GM12872 (cell line): ENCODE measurements around the gene KIAA0930.

Experiments
- TF ChIP-seq, protein P1 (sequence below): IDR thresholded peaks from 3 replicates; pipeline ENCODE4 v1.5.1; 2011; ENCODE audit warnings: low read depth, mild to moderate bottlenecking, low read length, moderate library complexity; ENCODE audit not compliant: insufficient read depth

KIAA0930 gene

DNA sequence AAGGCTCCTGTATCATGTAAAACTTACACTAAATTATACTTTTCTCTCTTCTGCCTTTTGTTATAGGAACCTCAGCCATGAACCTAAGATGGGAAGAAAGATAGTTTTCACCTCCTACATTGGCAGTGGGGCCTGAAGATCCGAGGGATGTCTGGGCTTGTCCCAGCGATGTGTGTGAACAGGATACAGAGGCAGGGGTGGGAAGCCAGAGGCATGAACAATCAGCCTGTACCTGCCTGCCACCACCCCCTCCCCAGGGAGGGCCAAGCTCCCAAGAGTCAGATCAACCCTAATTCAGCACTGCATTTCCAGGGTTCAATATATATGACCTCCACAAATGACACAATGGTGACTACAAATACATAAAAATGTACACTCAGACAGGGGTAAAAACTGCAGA is 9.4 kb downstream of the KIAA0930 start:
- TF ChIP-seq, protein P1, sequence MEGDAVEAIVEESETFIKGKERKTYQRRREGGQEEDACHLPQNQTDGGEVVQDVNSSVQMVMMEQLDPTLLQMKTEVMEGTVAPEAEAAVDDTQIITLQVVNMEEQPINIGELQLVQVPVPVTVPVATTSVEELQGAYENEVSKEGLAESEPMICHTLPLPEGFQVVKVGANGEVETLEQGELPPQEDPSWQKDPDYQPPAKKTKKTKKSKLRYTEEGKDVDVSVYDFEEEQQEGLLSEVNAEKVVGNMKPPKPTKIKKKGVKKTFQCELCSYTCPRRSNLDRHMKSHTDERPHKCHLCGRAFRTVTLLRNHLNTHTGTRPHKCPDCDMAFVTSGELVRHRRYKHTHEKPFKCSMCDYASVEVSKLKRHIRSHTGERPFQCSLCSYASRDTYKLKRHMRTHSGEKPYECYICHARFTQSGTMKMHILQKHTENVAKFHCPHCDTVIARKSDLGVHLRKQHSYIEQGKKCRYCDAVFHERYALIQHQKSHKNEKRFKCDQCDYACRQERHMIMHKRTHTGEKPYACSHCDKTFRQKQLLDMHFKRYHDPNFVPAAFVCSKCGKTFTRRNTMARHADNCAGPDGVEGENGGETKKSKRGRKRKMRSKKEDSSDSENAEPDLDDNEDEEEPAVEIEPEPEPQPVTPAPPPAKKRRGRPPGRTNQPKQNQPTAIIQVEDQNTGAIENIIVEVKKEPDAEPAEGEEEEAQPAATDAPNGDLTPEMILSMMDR, result no peak

DNA sequence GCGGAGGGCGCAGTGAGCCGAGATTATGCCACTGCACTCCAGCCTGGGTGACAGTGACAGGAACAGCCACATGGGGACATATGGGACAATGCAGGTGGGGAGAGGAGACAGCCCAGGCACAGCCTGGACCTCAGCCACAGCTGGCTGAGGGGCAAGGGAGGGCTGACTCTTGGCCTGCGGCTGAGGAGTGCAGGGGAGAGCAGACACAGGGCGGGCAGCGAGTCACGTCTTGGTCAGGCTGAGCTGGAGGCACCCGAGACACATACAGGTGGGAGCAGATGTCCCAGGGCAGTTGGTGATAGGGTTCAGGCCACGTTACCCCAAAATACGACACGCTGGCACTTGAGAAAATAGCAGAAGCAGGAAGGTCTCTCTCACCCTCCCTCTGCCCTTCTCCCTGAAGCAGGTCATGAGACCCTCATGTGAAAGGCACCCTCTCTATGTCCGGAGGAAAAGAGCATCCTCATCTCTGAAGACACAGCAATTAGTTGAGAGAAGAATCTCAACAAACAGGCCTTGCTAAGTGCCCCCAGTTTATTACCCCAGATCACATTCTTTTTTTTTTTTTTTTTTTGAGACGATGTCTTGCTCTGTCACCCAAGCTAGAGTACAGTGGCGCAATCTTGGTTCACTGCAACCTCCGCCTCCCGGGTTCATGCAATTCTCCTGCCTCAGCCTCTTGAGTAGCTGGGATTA is 10.5 kb downstream of the KIAA0930 start:
- TF ChIP-seq, protein P1, result no peak

DNA sequence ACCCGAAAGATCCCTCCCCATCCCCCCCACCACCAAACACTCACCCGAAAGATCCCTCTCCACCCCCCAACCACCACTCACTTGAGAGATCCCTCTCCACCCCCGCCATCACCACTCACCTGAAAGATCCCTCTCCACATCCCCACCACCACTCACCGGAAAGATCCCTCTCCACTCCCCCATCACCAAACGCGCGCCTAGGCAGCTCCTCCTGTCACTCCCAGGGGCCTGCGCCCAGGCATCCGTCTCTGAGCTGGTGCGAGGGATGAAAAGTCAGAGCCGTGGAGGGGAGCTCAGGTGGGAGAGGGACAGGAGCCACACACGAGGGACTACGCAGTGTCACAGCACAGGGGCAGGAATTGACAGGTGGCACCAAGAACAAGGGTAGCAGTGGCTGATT is 11.5 kb downstream of the KIAA0930 start:
- TF ChIP-seq, protein P1, result no peak

DNA sequence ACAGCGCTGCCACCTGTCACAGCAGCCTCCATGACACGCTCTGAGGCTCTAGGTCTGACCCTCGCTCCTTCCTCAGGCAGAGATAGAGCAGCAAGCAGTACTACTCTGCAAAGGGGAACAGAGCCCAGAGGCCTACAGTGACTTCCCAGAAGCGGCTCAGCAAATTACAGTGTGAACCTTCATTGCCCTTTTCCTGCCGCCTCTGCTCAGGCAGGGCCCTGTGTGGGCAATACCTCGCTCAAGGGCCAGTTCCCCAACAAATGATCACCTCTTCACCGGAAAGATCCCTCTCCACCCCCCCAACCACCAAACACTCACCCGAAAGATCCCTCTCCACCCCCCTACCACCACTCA is 12.3 kb downstream of the KIAA0930 start:
- TF ChIP-seq, protein P1, result no peak

DNA sequence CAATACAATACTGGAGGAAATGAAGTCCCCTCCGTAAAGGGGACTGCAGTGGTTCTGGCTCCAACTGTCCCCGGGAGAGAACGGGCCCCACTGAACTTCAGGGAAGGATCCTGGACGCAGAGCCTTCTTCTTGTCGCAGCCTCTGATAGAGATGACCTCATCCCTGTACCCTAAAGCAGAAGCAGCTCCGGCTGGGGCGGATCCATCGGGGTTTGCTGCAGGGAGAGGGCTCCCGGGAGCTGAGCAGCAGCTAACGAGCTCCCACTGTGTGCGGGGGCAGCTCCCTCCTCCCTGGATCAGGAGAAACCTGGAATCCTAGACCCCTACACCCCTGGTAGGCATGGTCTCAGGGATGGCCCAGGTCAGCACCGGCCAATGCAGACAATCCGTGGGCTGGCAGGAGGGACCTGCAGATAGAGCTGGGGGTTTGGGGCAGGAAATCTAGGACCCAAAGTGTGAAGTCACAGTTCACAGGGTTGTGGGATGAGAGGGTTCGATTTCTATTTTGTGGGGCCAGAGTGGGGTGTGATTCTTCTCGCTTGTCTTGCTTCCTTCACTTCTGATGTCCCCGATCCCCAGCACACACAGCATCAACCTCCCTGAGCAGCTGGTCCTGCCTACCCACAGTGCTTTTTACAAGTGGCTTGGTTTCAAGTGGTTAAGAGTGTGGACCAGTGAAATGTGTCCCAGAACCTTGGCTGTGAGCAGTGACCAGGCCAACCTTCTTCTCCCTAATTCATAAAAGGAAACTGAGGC is 12.9 kb downstream of the KIAA0930 start:
- TF ChIP-seq, protein P1, result no peak

DNA sequence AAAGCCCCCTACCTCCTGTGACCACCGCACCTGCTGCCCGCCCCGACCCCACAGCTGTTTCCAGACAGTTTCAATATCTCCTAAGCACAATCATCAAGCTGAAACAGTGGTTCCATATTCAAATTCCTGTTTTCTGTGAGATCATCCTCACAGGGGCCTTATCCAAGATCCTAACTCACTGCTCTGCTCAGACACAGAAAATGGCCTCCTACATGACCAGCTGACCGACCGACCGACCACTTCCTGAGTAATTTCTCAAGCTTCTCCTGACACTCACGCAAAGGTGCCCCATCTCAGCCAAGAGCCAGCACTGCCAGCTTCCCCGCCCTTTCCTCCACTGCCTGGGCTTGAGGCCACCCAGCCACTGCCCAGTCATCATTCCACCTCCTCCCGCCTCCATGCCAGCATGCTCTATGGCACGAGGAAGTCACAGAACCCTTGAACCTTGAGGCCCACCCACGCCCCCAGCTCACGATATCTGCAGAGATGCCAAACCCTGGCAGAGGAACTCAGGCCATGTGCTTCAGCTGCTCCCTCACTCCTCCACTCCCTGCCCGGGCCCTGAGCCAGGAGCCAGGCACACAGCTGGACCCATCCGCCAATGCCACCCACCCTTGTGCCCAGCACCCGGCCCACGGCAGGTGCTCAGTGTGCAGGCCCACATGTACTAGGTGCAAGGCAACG is 14.0 kb downstream of the KIAA0930 start:
- TF ChIP-seq, protein P1, result no peak

DNA sequence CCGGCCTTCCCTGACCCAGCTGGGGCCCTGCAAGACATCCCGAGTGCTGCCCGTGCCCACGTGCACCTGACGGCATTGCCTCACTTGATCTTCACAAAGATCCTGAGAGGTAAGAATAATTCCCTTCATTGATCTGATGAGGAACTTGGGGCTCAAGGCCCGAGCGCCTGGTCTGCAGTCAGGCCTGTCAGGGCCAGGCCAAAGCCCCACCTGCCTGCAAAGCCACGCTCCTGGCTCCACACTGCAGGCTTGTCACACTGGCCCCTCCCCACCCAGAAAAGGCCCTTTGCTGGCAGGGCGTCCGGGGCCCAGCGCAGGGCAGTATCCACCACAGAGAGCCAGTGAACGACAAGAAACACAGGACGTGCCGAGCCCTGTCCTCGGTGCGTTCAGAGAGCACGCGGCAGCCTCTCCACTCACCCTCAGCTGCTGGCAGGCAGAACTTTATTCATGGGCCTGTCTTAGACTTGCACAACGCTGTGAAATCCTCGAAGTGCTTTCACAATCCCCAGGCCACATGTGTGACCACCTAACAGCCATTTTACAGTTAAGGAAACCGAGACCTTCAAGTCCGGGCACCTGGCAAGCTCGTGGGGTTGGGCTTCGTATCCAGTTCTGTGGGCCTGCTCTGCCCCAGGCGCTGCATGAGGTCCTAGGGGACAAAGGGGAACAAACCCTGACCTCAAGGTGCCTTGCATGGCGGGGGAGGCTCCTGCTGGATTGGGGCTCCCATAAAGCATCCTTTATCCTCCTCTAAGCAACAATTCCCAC is 14.8 kb downstream of the KIAA0930 start:
- TF ChIP-seq, protein P1, result no peak
